AG04450 (cell line): ENCODE results near the gene NRG3. TPM values are rescaled to one million over a fixed set of nuclear protein-coding genes. Genes with fewer than 3 reads are reported as not detected.

Experiments
- CTCF ChIA-PET: fragments of 300-600, 350-600 bp; formaldehyde crosslinking; extraction: SDS; loops from one replicate; lab custom pipeline; 2022; ENCODE audit warnings: antibody characterized with exemption, inconsistent platforms; lab: Charles Lee
- POLR2A ChIA-PET: fragments of 350-600 bp; formaldehyde crosslinking; extraction: SDS; loops from one replicate; lab custom pipeline; 2021; ENCODE audit warnings: antibody characterized with exemption, inconsistent platforms; lab: Yijun Ruan, JAX
- DNase-seq: peaks from one replicate; pipeline ENCODE4 v3.0.0-alpha.2; 2011; ENCODE audit warnings: low read depth, low spot score
- H3K27ac ChIP-seq: one replicate; pipeline ENCODE4 v1.5.1; 2012; ENCODE audit warnings: low read depth, low read length, control low read depth
- H3K27me3 ChIP-seq: one replicate; pipeline ENCODE4 v1.6.0; 2012; ENCODE audit warnings: low read length; ENCODE audit not compliant: control insufficient read depth, insufficient read depth
- H3K4me3 ChIP-seq: 2 replicates; pipeline ENCODE4 v1.5.1; 2011; ENCODE audit warnings: mild to moderate bottlenecking, low read depth, low read length, control low read depth
- H3K9me3 ChIP-seq: 2 replicates; pipeline ENCODE4 v1.5.1; 2012; ENCODE audit warnings: low read length; ENCODE audit not compliant: control insufficient read depth, insufficient read depth
- CTCF ChIP-seq: IDR thresholded peaks from 2 replicates; pipeline ENCODE4 v1.5.1; 2011; ENCODE audit warnings: low read depth, low read length, control low read depth, inconsistent platforms
- polyA plus RNA-seq: library from polyadenylated mRNA; depleted of rRNA; stranded (reverse); fragments of >200 nt; gene quantifications from 2 replicates; pipeline ENCODE4 v1.2.3, GENCODE V29; 2011

NRG3 gene
- polyA plus RNA-seq, 1 experiment, result not detected

GRCh38 chr10:81944609-81945008, 69.6 kb downstream of the NRG3 start:
- H3K4me3 ChIP-seq, result no peak overlapping the region
- no peaks in the 10 kb centered on the region for H3K27me3 ChIP-seq
- no peak for DNase-seq
- peaks cover 11% of the 10 kb centered on the region; the same call in 1 of the 2 replicates for H3K9me3 ChIP-seq
- H3K27ac ChIP-seq, result no peak overlapping the region
- CTCF ChIA-PET, result no interaction called here
- POLR2A ChIA-PET, result no interaction called here
- TF ChIP-seq CTCF, result no peak

GRCh38 chr10:81949283-81949682, 74.3 kb downstream of the NRG3 start:
- peaks cover 15% of the 10 kb centered on the region; the same call in 1 of the 2 replicates for H3K9me3 ChIP-seq
- no peak for TF ChIP-seq CTCF
- ChIA-PET CTCF (no interaction called here), POLR2A (no interaction called here)
- DNase-seq, result no peak
- no peaks in the 10 kb centered on the region for H3K27me3 ChIP-seq
- no peak overlapping the region for H3K27ac ChIP-seq
- no peak overlapping the region for H3K4me3 ChIP-seq

GRCh38 chr10:81950358-81950757, 75.4 kb downstream of the NRG3 start:
- no peak overlapping the region for H3K27ac ChIP-seq
- no peak overlapping the region for H3K4me3 ChIP-seq
- DNase-seq, result no peak
- H3K9me3 ChIP-seq, result peaks cover 15% of the 10 kb centered on the region; the same call in 1 of the 2 replicates
- no peak for TF ChIP-seq CTCF
- H3K27me3 ChIP-seq, result no peaks in the 10 kb centered on the region
- ChIA-PET POLR2A (no interaction called here), CTCF (no interaction called here)

- no peak for DNase-seq
- no peak for TF ChIP-seq CTCF
- no peaks in the 10 kb centered on the region for H3K27me3 ChIP-seq
- ChIA-PET CTCF (no interaction called here), POLR2A (no interaction called here)
- peaks cover 10% of the 10 kb centered on the region; the same call in 1 of the 2 replicates for H3K9me3 ChIP-seq
- H3K4me3 ChIP-seq, result no peak overlapping the region
- no peak overlapping the region for H3K27ac ChIP-seq
Observed at GRCh38 chr10:81953420-81953819, 78.4 kb downstream of the NRG3 start.

- no peak for DNase-seq
- Histone ChIP-seq H3K9me3 (peaks cover 7% of the 10 kb centered on the region), H3K27ac (no peak overlapping the region), H3K4me3 (no peak overlapping the region), H3K27me3 (no peaks in the 10 kb centered on the region)
- no peak for TF ChIP-seq CTCF
- ChIA-PET POLR2A (no interaction called here), CTCF (no interaction called here)
Observed at GRCh38 chr10:81957976-81958375, 83.0 kb downstream of the NRG3 start.
